HepG2 (cell line): Measurements from ENCODE around the gene RSF1. TPM values are rescaled to one million over a fixed set of nuclear protein-coding genes. Genes with fewer than 3 reads are reported as not detected.

Source experiments
- CBFB ChIP-seq: sonication (generic); formaldehyde crosslinking; IDR thresholded peaks from 2 replicates; pipeline ENCODE4 v1.4.0; 2020; ENCODE audit warnings: missing genetic modification reagents
- FOXP4 ChIP-seq: sonication (generic); formaldehyde crosslinking; IDR thresholded peaks from 2 replicates; pipeline ENCODE4 v1.4.0; 2020; ENCODE audit warnings: missing genetic modification reagents
- GATAD1 ChIP-seq: IDR thresholded peaks from 2 replicates; pipeline ENCODE4 v1.6.1; 2016; ENCODE audit warnings: missing genetic modification reagents, missing compliant biosample characterization
- HNRNPL ChIP-seq: fragments of 200-400 bp; formaldehyde crosslinking; IDR thresholded peaks from 2 replicates; pipeline ENCODE4 v1.6.1; 2017; ENCODE audit warnings: mild to moderate bottlenecking, low read depth, low read length
- POGZ ChIP-seq: sonication (generic); formaldehyde crosslinking; IDR thresholded peaks from 2 replicates; pipeline ENCODE4 v1.4.0; 2020; ENCODE audit warnings: mild to moderate bottlenecking, missing genetic modification reagents
- PRDM4 ChIP-seq: sonication (generic); formaldehyde crosslinking; IDR thresholded peaks from 2 replicates; pipeline ENCODE4 v1.9.0; 2021; ENCODE audit warnings: missing genetic modification reagents, borderline replicate concordance
- THRA ChIP-seq: sonication (generic); formaldehyde crosslinking; IDR thresholded peaks from 2 replicates; pipeline ENCODE4 v1.4.0; 2020; ENCODE audit warnings: missing genetic modification reagents, borderline replicate concordance
- ZNF891 ChIP-seq: sonication (generic); formaldehyde crosslinking; IDR thresholded peaks from 2 replicates; pipeline ENCODE4 v1.5.0; 2020; ENCODE audit warnings: mild to moderate bottlenecking, missing genetic modification reagents
- polyA plus RNA-seq, 8 experiments: library from polyadenylated mRNA; depleted of rRNA in 3 of 8; stranded (reverse) in 7 of 8; unstranded in 1 of 8; fragments of >200 nt; fragmentation: Illumina TruSeq in 4 of 8; extraction: Trizol in 4 of 8; gene quantifications; 2 replicates each; pipeline versions ENCODE4 v1.2.1 to v1.2.3, GENCODE V29; 2011 to 2016; ENCODE audit warnings: low read depth in 4 of 8, missing spikeins in 1 of 8, mixed read lengths in 1 of 8; ENCODE audit not compliant: insufficient read depth in 1 of 8
- total RNA-seq, 5 experiments: library from RNA; depleted of rRNA; stranded (reverse); fragments of >200 nt; fragmentation: Illumina TruSeq; extraction: Trizol; gene quantifications; 2 replicates each; pipeline ENCODE4 v1.2.3, GENCODE V29; 2016; ENCODE audit warnings: low read depth in 1 of 5

RSF1 gene
- total and polyA plus RNA-seq, 2 of the 13 experiments (the other 11 are each of a cell fraction or from before 2014, with no cell fraction given): 15.5 to 33.1 TPM

- TF ChIP-seq THRA (CRISPR knock-in tag) (no peak), ZNF891 (CRISPR knock-in tag) (no peak), POGZ (CRISPR knock-in tag) (peak; percentile 36; the same call in 1 of the 2 replicates), CBFB (CRISPR knock-in tag) (no peak), FOXP4 (0 out of 2 replicates have a peak, but pooled peaks have one; percentile 49), GATAD1 (CRISPR knock-in tag) (no peak), PRDM4 (CRISPR knock-in tag) (no peak), HNRNPL (no peak)
Observed at GRCh38 chr11:77732143-77732542, 88.4 kb downstream of the RSF1 start (continued).
